ENCODE data around the gene ZNF284.

- TF ChIP-seq, protein P1, sequence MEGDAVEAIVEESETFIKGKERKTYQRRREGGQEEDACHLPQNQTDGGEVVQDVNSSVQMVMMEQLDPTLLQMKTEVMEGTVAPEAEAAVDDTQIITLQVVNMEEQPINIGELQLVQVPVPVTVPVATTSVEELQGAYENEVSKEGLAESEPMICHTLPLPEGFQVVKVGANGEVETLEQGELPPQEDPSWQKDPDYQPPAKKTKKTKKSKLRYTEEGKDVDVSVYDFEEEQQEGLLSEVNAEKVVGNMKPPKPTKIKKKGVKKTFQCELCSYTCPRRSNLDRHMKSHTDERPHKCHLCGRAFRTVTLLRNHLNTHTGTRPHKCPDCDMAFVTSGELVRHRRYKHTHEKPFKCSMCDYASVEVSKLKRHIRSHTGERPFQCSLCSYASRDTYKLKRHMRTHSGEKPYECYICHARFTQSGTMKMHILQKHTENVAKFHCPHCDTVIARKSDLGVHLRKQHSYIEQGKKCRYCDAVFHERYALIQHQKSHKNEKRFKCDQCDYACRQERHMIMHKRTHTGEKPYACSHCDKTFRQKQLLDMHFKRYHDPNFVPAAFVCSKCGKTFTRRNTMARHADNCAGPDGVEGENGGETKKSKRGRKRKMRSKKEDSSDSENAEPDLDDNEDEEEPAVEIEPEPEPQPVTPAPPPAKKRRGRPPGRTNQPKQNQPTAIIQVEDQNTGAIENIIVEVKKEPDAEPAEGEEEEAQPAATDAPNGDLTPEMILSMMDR (IDR thresholded peaks at IDR 0.05): no peak
- no peak for TF ChIP-seq POLR2AphosphoS5 (IDR thresholded peaks at IDR 0.05)
These were observed 39.9 kb upstream of the ZNF284 start for GRCh38 chr19:44032001-44032610.
